PFSK-1 (cell line): ENCODE data around the gene CDK6. TPM values are rescaled to one million over a fixed set of nuclear protein-coding genes. Genes with fewer than 3 reads are reported as not detected.

Experiments used
- FOXP2 ChIP-seq: optimal IDR thresholded peaks from 2 replicates; pipeline ENCODE3; 2011; ENCODE audit warnings: borderline replicate concordance, control low read depth, inconsistent platforms; ENCODE audit not compliant: insufficient read depth; ENCODE audit errors: extremely low read length, extremely low read depth
- POLR2AphosphoS5 ChIP-seq: IDR thresholded peaks from 2 replicates; pipeline ENCODE4 v1.6.1; 2012; ENCODE audit warnings: low read depth, mild to moderate bottlenecking, control low read depth, low read length, moderate library complexity
- SIN3A ChIP-seq: IDR thresholded peaks from 2 replicates; pipeline ENCODE4 v1.6.1; 2012; ENCODE audit warnings: mild to moderate bottlenecking, low read length, moderate library complexity, borderline replicate concordance; ENCODE audit not compliant: insufficient read depth
- TAF1 ChIP-seq: IDR thresholded peaks from 2 replicates; pipeline ENCODE4 v1.6.1; 2012; ENCODE audit warnings: low read length, control low read depth, borderline replicate concordance; ENCODE audit not compliant: insufficient read depth
- polyA plus RNA-seq: library from polyadenylated mRNA; unstranded; fragments of >200 nt; gene quantifications from one replicate; pipeline ENCODE4 v1.2.1, GENCODE V29; 2012; ENCODE audit warnings: low read depth, missing spikeins; ENCODE audit not compliant: insufficient read length
- TF ChIP-seq, protein P1 (sequence below), 2 experiments: IDR thresholded peaks; 2 replicates each; pipeline versions ENCODE4 v1.6.1 to v1.8.0; 2011 to 2012; ENCODE audit warnings: low read depth in 2 of 2, low read length in 2 of 2, control low read depth in 1 of 2, inconsistent platforms in 1 of 2, mild to moderate bottlenecking in 1 of 2, moderate library complexity in 1 of 2; ENCODE audit not compliant: insufficient read depth in 1 of 2

CDK6 gene
- not detected for polyA plus RNA-seq

DNA sequence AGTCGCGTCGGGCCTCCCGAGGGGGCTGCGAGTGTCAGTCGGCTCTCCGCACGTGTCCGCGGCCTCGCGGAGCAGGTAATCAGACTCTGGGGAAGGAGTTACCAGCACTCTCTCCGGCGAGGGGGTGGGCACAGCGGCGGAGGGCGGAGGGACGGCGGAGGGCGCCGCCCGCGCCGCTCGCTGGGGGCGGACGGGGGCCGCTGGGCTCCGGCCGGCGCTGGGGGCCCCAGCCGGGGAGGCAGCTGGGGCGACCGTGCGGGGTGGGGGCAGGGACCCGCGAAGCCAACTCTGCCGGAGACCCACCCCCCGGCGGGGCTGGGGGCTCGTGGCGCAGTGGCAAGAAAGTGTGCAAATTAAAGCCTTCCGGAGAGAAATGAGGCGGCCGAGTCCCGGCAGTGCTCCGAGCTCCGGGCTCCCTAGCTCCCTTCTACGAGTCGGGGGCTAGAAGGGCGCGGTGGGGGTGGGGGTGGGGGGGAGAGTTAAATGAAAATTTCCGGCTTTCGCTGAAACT lies at the start of gene CDK6:
TSS of gene CDK6 (minus strand) at position 85 of the 511 bp plus-strand sequence. CDS start 3,250 bp downstream, outside the sequence.
- TF ChIP-seq, protein P1, sequence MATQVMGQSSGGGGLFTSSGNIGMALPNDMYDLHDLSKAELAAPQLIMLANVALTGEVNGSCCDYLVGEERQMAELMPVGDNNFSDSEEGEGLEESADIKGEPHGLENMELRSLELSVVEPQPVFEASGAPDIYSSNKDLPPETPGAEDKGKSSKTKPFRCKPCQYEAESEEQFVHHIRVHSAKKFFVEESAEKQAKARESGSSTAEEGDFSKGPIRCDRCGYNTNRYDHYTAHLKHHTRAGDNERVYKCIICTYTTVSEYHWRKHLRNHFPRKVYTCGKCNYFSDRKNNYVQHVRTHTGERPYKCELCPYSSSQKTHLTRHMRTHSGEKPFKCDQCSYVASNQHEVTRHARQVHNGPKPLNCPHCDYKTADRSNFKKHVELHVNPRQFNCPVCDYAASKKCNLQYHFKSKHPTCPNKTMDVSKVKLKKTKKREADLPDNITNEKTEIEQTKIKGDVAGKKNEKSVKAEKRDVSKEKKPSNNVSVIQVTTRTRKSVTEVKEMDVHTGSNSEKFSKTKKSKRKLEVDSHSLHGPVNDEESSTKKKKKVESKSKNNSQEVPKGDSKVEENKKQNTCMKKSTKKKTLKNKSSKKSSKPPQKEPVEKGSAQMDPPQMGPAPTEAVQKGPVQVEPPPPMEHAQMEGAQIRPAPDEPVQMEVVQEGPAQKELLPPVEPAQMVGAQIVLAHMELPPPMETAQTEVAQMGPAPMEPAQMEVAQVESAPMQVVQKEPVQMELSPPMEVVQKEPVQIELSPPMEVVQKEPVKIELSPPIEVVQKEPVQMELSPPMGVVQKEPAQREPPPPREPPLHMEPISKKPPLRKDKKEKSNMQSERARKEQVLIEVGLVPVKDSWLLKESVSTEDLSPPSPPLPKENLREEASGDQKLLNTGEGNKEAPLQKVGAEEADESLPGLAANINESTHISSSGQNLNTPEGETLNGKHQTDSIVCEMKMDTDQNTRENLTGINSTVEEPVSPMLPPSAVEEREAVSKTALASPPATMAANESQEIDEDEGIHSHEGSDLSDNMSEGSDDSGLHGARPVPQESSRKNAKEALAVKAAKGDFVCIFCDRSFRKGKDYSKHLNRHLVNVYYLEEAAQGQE (IDR thresholded peaks at IDR 0.05; ENCODE audit: insufficient read depth in 1 of 2, low read depth in 2 of 2, low read length in 2 of 2) = no peak
- TF ChIP-seq POLR2AphosphoS5 (no peak), SIN3A (no peak)

DNA sequence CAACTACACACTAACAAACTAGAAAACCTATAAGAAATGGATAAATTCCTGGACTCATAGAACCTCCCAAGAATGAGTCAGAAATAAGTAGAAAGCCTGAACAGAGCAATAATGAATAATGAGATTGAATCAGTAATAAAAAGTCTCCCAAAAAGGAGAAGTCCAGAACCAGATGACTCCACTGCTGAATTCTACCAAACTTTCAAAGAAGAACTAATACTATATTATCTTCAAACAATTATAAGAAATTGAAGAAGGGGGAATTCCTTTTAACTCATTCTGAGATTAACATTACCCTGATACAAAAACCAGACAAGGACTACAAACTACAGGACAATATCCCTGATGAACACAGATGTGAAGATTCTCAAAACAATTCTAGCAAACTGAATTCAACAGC lies 47.8 kb upstream of the CDK6 start:
- TF ChIP-seq, protein P1 (IDR thresholded peaks at IDR 0.05; ENCODE audit: insufficient read depth in 1 of 2, low read depth in 2 of 2, low read length in 2 of 2) = no peak
- TF ChIP-seq POLR2AphosphoS5 (no peak), TAF1 (no peak), SIN3A (no peak), FOXP2 (no peak)

DNA sequence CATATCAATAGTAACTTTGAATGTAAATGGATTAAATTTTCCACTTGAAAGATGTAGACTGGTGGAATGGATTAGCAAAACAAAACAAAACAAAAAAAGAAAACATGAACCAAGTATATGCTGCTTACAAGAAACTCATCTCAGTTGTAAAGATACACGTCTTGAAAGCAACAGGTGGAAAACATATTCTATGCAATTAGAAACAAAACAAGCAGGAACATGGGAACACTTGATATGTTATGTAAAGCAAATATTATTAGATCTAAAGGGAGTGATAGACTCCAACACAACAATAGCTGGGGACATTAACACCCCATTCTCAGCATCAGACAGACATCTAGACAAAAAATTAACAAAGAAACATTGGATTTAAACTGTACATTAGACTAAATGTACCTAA lies 46.4 kb upstream of the CDK6 start:
- TF ChIP-seq SIN3A (no peak), POLR2AphosphoS5 (no peak), TAF1 (no peak)
- TF ChIP-seq, protein P1 (IDR thresholded peaks at IDR 0.05; ENCODE audit: insufficient read depth in 1 of 2, low read depth in 2 of 2, low read length in 2 of 2) = no peak

DNA sequence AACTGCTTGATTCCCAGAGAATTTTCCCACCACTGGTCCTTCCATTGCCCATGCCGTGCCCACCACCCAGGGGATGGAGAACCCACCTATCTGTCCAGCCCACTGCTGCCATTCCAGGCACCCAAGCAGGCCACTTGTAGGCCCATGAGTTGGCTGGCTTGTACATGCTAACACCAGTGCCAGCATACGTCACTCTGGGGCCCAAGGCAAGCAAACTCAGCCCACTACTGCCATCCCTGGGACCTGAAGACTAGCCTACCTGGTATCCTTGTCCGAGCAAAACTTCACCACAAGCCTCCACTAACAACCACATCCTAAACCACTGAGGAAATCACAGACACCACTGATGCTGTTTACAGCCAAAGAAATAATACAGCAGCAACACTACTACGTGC lies 44.7 kb upstream of the CDK6 start:
- TF ChIP-seq TAF1 = no peak
- TF ChIP-seq FOXP2 = no peak
- TF ChIP-seq, protein P1 (IDR thresholded peaks at IDR 0.05; ENCODE audit: insufficient read depth in 1 of 2, low read depth in 2 of 2, low read length in 2 of 2) = no peak
- no peak for TF ChIP-seq SIN3A
- no peak for TF ChIP-seq POLR2AphosphoS5

DNA sequence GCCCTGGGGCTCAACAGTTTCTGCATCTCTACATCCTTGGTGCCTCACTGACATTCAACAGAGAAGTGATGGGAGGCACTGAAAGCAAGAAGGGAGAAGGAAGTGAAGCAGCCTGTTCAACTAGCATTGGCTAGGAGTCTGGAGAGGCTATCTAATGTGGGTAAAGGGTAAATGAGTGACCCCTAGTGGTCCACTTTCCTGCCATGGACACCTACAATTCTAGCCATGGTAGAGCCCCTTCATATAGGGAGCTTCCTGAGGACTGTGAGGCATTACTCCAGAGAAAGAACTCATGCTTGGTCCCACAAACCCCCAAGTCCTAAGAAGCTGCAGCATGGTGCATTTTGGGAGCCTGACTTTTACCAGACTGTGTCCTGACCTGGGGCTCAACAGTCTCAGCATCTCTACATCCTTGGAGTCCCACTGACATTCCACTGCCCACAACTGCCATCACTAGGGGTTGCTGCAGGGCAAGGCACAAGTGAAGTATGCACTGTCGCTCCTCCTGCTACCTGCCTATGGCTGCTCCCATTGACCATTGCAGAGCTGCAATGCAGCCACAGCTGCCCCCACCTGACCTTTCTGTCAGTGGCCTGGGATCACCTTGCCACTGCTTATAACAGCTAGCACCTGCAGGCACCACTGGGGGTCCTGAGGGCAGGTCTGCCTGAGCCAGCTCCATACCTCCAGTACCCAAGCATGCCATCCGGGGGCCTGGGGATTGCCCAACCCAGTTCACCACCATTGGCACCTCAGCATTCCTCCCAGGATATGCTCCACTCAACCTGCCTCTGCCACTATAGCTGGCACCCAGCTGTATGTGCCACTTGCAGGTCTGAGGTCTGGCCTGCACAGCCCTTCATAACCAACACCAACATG lies 44.1 kb upstream of the CDK6 start:
- TF ChIP-seq SIN3A = no peak
- TF ChIP-seq FOXP2 = no peak
- no peak for TF ChIP-seq POLR2AphosphoS5
- TF ChIP-seq, protein P1 (IDR thresholded peaks at IDR 0.05; ENCODE audit: insufficient read depth in 1 of 2, low read depth in 2 of 2, low read length in 2 of 2) = no peak
- TF ChIP-seq TAF1 = no peak
